ENCODE results near the gene CHD5.
"Not testable (repeated sequence)": the region's sequence is repeated elsewhere in the genome, so short reads cannot be mapped to it uniquely, and the experiment has no call there.

Gene CHD5

DNA sequence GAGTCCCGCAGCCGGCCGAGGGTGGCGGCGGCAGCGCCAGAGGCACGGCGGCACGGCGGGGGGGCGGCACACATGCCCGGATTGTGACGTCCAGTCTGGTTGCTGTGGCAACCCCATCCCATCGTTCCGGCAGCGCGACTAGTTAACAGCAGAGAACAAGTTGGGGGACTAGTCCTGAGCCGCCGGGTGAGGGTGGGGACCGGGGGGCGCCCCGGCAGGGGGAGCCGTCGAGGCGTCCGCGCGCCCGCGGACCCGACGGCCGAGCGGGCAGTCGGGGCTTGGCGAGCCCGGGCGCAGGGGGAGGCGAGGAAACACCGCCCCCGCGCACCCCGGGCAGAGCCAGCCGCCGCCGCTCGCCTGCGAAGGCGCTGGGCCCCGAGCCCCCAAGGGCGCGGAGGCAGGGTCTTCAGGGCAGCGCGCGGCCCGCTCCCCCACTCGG is at the start of gene CHD5:
Gene CHD5 (minus strand): TSS at position 54 of the 439 bp plus-strand sequence. CDS start 298 bp downstream, outside the sequence.
- Histone ChIP-seq H3K9ac (no peak within 1 kb of the TSS), H3K36me3 (peaks cover 13% of the 10 kb centered on the region), H3K4me2 (peak within 1 kb of the TSS; percentile 36), H3K4me1 (peaks cover 23% of the 10 kb centered on the region), H3K27ac (no peak within 1 kb of the TSS), H4K20me1 (peaks cover 92% of the 10 kb centered on the region), H3K9me3 (no peaks in the 10 kb centered on the region), H3K27me3 (peaks cover 77% of the 10 kb centered on the region), H3K4me3 (peak within 1 kb of the TSS; percentile 33; the same call in 1 of the 2 replicates)
- no peak for TF ChIP-seq Cebpa-rat (IDR thresholded peaks at IDR 0.05)

DNA sequence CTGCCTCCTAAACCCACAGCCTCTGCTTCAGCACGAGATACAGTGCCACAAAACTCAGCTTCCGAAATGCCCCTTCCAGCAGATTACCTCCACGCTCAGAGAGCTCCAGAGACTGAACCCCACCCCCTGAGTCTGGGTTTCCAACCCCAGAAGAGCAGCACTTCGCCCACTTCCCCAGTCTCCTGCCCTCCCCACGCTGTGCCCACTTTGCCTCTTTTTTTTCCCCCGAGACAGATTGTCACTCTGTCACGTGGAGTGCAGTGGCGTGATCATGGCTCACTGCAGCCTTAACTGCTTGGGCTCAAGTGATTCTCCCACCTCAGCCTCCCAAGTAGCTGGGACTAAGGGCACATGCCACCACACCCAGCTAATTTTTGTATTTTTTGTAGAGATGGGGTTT is 45.5 kb upstream of the CHD5 start:
- Histone ChIP-seq H3K4me3 (no peak overlapping the region), H3K27ac (no peak overlapping the region; the same call in 1 of the 2 replicates), H3K9ac (no peak overlapping the region), H3K4me1 (peaks cover 35% of the 10 kb centered on the region), H4K20me1 (peaks cover 29% of the 10 kb centered on the region), H3K4me2 (0 out of 2 replicates have a peak overlapping the region, but pooled peaks have one; percentile 2), H3K9me3 (no peaks in the 10 kb centered on the region), H3K36me3 (peaks cover 100% of the 10 kb centered on the region), H3K27me3 (no peaks in the 10 kb centered on the region)
- TF ChIP-seq Cebpa-rat (IDR thresholded peaks at IDR 0.05), result no peak

DNA sequence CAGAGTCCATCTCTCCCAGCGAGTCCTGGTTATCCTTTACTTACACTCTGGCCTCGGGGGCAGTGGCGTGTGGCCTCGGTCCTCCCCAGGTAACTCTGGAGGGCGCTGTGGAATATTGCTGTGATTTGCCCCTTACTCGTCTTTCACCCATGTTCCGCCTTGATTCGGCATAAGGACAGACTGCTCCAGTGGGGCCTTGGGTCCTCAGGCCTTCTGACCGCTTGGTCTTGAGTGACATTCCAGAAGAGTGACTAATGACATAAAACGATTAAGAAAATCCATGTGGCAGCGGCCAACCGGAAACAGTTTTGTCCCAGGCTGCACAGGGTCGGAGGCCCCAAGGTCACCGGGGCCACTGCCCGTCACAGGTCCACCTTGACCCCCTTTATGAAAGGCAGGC is 44.6 kb upstream of the CHD5 start:
- Histone ChIP-seq H3K4me3 (no peak overlapping the region), H3K36me3 (peaks cover 100% of the 10 kb centered on the region), H4K20me1 (peaks cover 29% of the 10 kb centered on the region), H3K27me3 (no peaks in the 10 kb centered on the region), H3K4me2 (no peak overlapping the region), H3K4me1 (peaks cover 37% of the 10 kb centered on the region), H3K9ac (no peak overlapping the region), H3K27ac (no peak overlapping the region), H3K9me3 (no peaks in the 10 kb centered on the region)
- no peak for TF ChIP-seq Cebpa-rat (IDR thresholded peaks at IDR 0.05)

- Histone ChIP-seq H3K27me3 (no peaks in the 10 kb centered on the region), H3K4me2 (no peak overlapping the region), H3K36me3 (peaks cover 89% of the 10 kb centered on the region), H3K4me3 (no peak overlapping the region), H4K20me1 (peaks cover 29% of the 10 kb centered on the region), H3K9ac (no peak overlapping the region), H3K27ac (no peak overlapping the region), H3K4me1 (peaks cover 46% of the 10 kb centered on the region), H3K9me3 (no peaks in the 10 kb centered on the region)
- TF ChIP-seq Cebpa-rat (IDR thresholded peaks at IDR 0.05), result no peak
These were observed 43.5 kb upstream of the CHD5 start for GRCh38 chr1:6223617-6224016.

GRCh38 chr1:6222636-6223035 is 42.5 kb upstream of the CHD5 start:
- H3K4me1 ChIP-seq, result peaks cover 46% of the 10 kb centered on the region

DNA sequence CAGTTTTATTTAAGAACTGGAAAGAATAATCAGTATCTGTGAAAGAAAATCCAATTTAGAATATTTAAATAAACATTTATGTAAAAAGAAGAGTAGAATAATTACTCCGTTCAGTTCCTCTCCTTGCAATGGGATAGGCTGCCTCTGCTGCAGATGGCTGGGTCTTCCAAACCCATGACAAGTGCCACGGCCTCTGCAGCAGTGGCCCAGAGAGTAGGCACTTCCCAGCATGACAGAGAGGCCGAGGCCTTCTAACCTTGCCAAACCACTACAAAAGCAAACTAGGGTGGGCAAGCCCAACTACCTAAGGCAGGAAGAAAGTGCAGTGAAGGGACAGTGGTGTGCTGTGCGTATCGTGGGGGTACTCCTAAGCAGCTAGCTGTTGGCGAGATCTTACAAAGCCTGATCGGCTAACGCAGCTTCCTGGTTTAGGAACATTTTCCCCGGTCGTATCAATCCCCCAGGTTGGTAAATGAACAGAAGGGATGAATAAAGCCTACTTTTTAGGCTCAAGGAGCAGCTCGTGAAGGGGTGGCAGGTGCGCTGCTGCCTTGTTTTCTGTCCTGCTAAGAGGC is 41.2 kb upstream of the CHD5 start:
- H4K20me1 ChIP-seq, result peaks cover 18% of the 10 kb centered on the region
- H3K36me3 ChIP-seq, result peaks cover 65% of the 10 kb centered on the region
- H3K27me3 ChIP-seq, result no peaks in the 10 kb centered on the region
- H3K4me1 ChIP-seq, result peaks cover 49% of the 10 kb centered on the region
- H3K4me2 ChIP-seq, result no peak overlapping the region
- no peak overlapping the region for H3K9ac ChIP-seq
- no peak for TF ChIP-seq Cebpa-rat (IDR thresholded peaks at IDR 0.05)
- H3K4me3 ChIP-seq, result no peak overlapping the region
- H3K9me3 ChIP-seq, result no peaks in the 10 kb centered on the region
- H3K27ac ChIP-seq, result no peak overlapping the region

More at GRCh38 chr1:6222636-6223035, 42.5 kb upstream of the CHD5 start:
- no peaks in the 10 kb centered on the region for H3K27me3 ChIP-seq
- H3K9ac ChIP-seq, result no peak overlapping the region
- H3K36me3 ChIP-seq, result peaks cover 79% of the 10 kb centered on the region
- no peak overlapping the region for H3K27ac ChIP-seq
- no peak for TF ChIP-seq Cebpa-rat (IDR thresholded peaks at IDR 0.05)
- H3K9me3 ChIP-seq, result no peaks in the 10 kb centered on the region
- H4K20me1 ChIP-seq, result peaks cover 29% of the 10 kb centered on the region
- H3K4me3 ChIP-seq, result no peak overlapping the region
- H3K4me2 ChIP-seq, result no peak overlapping the region

DNA sequence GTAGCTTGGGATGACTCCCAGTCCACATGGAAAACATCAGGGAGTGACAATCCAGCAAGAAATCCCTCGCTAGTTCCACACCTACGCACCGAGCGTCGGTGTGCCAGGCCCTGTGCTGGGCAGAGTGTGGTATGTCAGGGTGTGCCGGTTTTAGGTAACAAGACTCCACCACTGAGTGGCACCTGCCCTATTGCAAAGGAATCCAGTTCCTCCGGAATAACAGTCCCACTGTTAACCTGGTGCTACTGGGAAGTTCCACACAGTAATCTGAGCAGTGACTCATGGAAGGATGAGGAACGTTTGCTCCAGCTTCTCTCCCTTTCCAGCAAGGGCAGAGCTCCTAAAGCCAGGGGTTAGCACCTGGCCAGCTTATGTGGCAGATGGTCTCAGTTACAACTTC is 40.1 kb upstream of the CHD5 start:
- peaks cover 55% of the 10 kb centered on the region for H3K36me3 ChIP-seq
- H3K9ac ChIP-seq, result no peak overlapping the region
- H3K27me3 ChIP-seq, result no peaks in the 10 kb centered on the region
- H3K4me3 ChIP-seq, result no peak overlapping the region
- no peaks in the 10 kb centered on the region for H3K9me3 ChIP-seq
- H3K4me1 ChIP-seq, result peaks cover 39% of the 10 kb centered on the region
- no peak overlapping the region for H3K4me2 ChIP-seq
- peaks cover 8% of the 10 kb centered on the region for H4K20me1 ChIP-seq
- H3K27ac ChIP-seq, result no peak overlapping the region
- no peak for TF ChIP-seq Cebpa-rat (IDR thresholded peaks at IDR 0.05)

- H3K4me1 ChIP-seq, result peaks cover 39% of the 10 kb centered on the region
- TF ChIP-seq Cebpa-rat (IDR thresholded peaks at IDR 0.05), result 0 out of 2 replicates have a peak, but pooled peaks have one; percentile 37
- not testable (repeated sequence) for H3K27me3 ChIP-seq, H3K9me3 ChIP-seq, H4K20me1 ChIP-seq, H3K4me3 ChIP-seq
- peak overlapping the region; percentile 51; the same call in 1 of the 2 replicates for H3K9ac ChIP-seq
- peak overlapping the region; percentile 77; the same call in 1 of the 2 replicates for H3K27ac ChIP-seq
- H3K4me2 ChIP-seq, result peak overlapping the region; percentile 94
- H3K36me3 ChIP-seq, result peaks cover 49% of the 10 kb centered on the region
These were observed 39.5 kb upstream of the CHD5 start for GRCh38 chr1:6219641-6220040.

GRCh38 chr1:6218375-6219164 is 38.4 kb upstream of the CHD5 start:
- Histone ChIP-seq H4K20me1 (no peaks in the 10 kb centered on the region), H3K27ac (peak overlapping the region; percentile 77), H3K4me1 (peaks cover 41% of the 10 kb centered on the region), H3K36me3 (peaks cover 38% of the 10 kb centered on the region), H3K9me3 (peaks cover 9% of the 10 kb centered on the region; the same call in 1 of the 2 replicates), H3K4me3 (peak overlapping the region; percentile 47), H3K27me3 (no peaks in the 10 kb centered on the region), H3K9ac (peak overlapping the region; percentile 51), H3K4me2 (peak overlapping the region; percentile 94)
- TF ChIP-seq Cebpa-rat (IDR thresholded peaks at IDR 0.05), result no peak
